GM23338 (cell line): ENCODE measurements around the gene HYAL1. TPM values are rescaled to one million over a fixed set of nuclear protein-coding genes. Genes with fewer than 3 reads are reported as not detected.
A peak's percentile ranks its signal among the peaks of the same experiment; 100 is the strongest.

Source experiments
- ATAC-seq: fragments of 200-7000 bp; cut with Tn5 transposase; 3 replicates; pipeline ENCODE4 v1.9.1; 2020
- DNase-seq: peaks from one replicate; pipeline ENCODE4 v3.0.0-alpha.2; 2015; ENCODE audit warnings: low spot score
- H2AFZ ChIP-seq: fragments of 200-600 bp; sonication (generic); 2 replicates; pipeline ENCODE4 v1.8.0; 2016; ENCODE audit warnings: antibody characterized with exemption, mild to moderate bottlenecking, moderate library complexity
- H3F3A ChIP-seq: fragments of 200-600 bp; sonication (generic); replicated peaks from 2 replicates; pipeline ENCODE4 v1.8.0; 2017; ENCODE audit warnings: antibody characterized with exemption, mixed run types, low read depth
- H3K27ac ChIP-seq: fragments of 200-600 bp; sonication (generic); 2 replicates; pipeline ENCODE4 v1.6.1; 2016; ENCODE audit warnings: low read depth
- H3K27me3 ChIP-seq: fragments of 200-600 bp; sonication (generic); 2 replicates; pipeline ENCODE4 v1.8.0; 2016; ENCODE audit warnings: mild to moderate bottlenecking, mixed run types, moderate library complexity; ENCODE audit not compliant: insufficient read depth
- H3K36me3 ChIP-seq: fragments of 200-600 bp; sonication (generic); 2 replicates; pipeline ENCODE4 v1.8.0; 2016; ENCODE audit warnings: mild to moderate bottlenecking; ENCODE audit not compliant: insufficient read depth
- H3K4me1 ChIP-seq: fragments of 200-600 bp; sonication (generic); 2 replicates; pipeline ENCODE4 v1.8.0; 2016; ENCODE audit warnings: mild to moderate bottlenecking, moderate library complexity; ENCODE audit not compliant: insufficient read depth
- H3K4me2 ChIP-seq: fragments of 200-600 bp; sonication (generic); 2 replicates; pipeline ENCODE4 v1.7.1; 2017; ENCODE audit warnings: mixed run types
- H3K4me3 ChIP-seq: fragments of 200-600 bp; sonication (generic); 2 replicates; pipeline ENCODE4 v1.6.1; 2016; ENCODE audit warnings: mixed run types
- H3K79me2 ChIP-seq: fragments of 200-600 bp; sonication (generic); replicated peaks from 2 replicates; pipeline ENCODE4 v1.8.0; 2017; ENCODE audit warnings: mild to moderate bottlenecking; ENCODE audit not compliant: insufficient read depth
- H3K9me2 ChIP-seq: fragments of 200-600 bp; sonication (generic); 2 replicates; pipeline ENCODE4 v1.8.0; 2017; ENCODE audit not compliant: insufficient read depth
- H4K20me1 ChIP-seq: fragments of 200-600 bp; sonication (generic); replicated peaks from 2 replicates; pipeline ENCODE4 v1.8.0; 2017; ENCODE audit warnings: mild to moderate bottlenecking; ENCODE audit not compliant: insufficient read depth
- H3K27ac Mint-ChIP-seq: 2 replicates; pipeline ENCODE4 v1.8.0; 2020; ENCODE audit warnings: inconsistent platforms, mild to moderate bottlenecking, moderate library complexity, mixed read lengths
- H3K27me3 Mint-ChIP-seq: 3 replicates; pipeline ENCODE4 v1.8.0; 2022; ENCODE audit warnings: low read depth, mild to moderate bottlenecking, moderate library complexity, mixed read lengths, inconsistent platforms; ENCODE audit not compliant: insufficient read depth, poor library complexity
- H3K36me3 Mint-ChIP-seq: 3 replicates; pipeline ENCODE4 v1.8.0; 2021; ENCODE audit warnings: low read depth, mild to moderate bottlenecking, inconsistent platforms, moderate library complexity, mixed read lengths
- H3K4me1 Mint-ChIP-seq: 3 replicates; pipeline ENCODE4 v1.8.0; 2020; ENCODE audit warnings: mild to moderate bottlenecking, inconsistent platforms, mixed read lengths
- H3K4me3 Mint-ChIP-seq: 3 replicates; pipeline ENCODE4 v1.8.0; 2021; ENCODE audit warnings: moderate library complexity, mild to moderate bottlenecking, inconsistent platforms, mixed read lengths
- H3K9me3 Mint-ChIP-seq: 3 replicates; pipeline ENCODE4 v1.8.0; 2020; ENCODE audit warnings: moderate library complexity, mild to moderate bottlenecking, inconsistent platforms, mixed read lengths
- CTCF ChIP-seq, 2 experiments: fragments of 200-600 bp in 1 of 2; sonication (generic) in 1 of 2; conservative IDR thresholded peaks; 2 replicates each; pipeline versions ENCODE4 v1.5.1 to v1.6.1; 2016 to 2017; ENCODE audit warnings: antibody characterized with exemption in 2 of 2, low read depth in 2 of 2, mild to moderate bottlenecking in 2 of 2, moderate library complexity in 1 of 2
- ETS1 ChIP-seq: IDR thresholded peaks from 2 replicates; pipeline ENCODE4 v1.6.1; 2016; ENCODE audit warnings: antibody characterized with exemption
- JUNB ChIP-seq: IDR thresholded peaks from one replicate; pipeline ENCODE4 v1.6.1; 2016; ENCODE audit warnings: antibody characterized with exemption; ENCODE audit not compliant: unreplicated experiment
- POLR2AphosphoS5 ChIP-seq: IDR thresholded peaks from 2 replicates; pipeline ENCODE4 v1.6.1; 2016; ENCODE audit warnings: antibody characterized with exemption, low read depth
- REST ChIP-seq: IDR thresholded peaks from one replicate; pipeline ENCODE4 v1.6.1; 2018; ENCODE audit warnings: antibody characterized with exemption; ENCODE audit not compliant: unreplicated experiment
- ZNF114 ChIP-seq: fragments of 250-450 bp; sonication (Bioruptor Pico); IDR thresholded peaks from 2 replicates; pipeline ENCODE4 v1.5.0; 2020; ENCODE audit warnings: mild to moderate bottlenecking, moderate library complexity
- long read RNA-seq: library from polyadenylated mRNA; unstranded; transcript quantifications from one replicate; pipeline ENCODE4 v2.0.0, GENCODE V29; 2020; ENCODE audit not compliant: unreplicated experiment
- polyA plus RNA-seq: library from polyadenylated mRNA; unstranded; fragments of >200 nt; fragmentation: Nextera tagmentation; extraction: Ambion mirVana; gene quantifications from 2 replicates; pipeline ENCODE4 v1.2.1, GENCODE V29; 2016
- total RNA-seq: library from RNA; depleted of rRNA; stranded (reverse); fragments of >200 nt; shearing (Covaris generic); gene quantifications from 2 replicates; pipeline ENCODE4 v1.2.3, GENCODE V29; 2014; rRNA removed

The HYAL1 gene
- 2.8 and 5.0 TPM in 2 replicates for total RNA-seq
- polyA plus RNA-seq, result 1.7 and 2.1 TPM in 2 replicates
- long read RNA-seq, partial matches to known transcripts, result 0 of 1 reads
- long read RNA-seq, other reads (novel, unspliced or antisense), result 0 of 1 reads

- ATAC-seq, result peak; percentile 64
- Mint-ChIP-seq H3K27me3 (peaks cover 16% of the 10 kb centered on the region), H3K27ac (no peak within 1 kb of the TSS; the same call in 1 of the 2 replicates), H3K36me3 (peaks cover 17% of the 10 kb centered on the region; the same call in 2 of the 3 replicates), H3K4me3 (no peak within 1 kb of the TSS), H3K4me1 (peaks cover 20% of the 10 kb centered on the region), H3K9me3 (peaks cover 31% of the 10 kb centered on the region)
- H3K36me3 ChIP-seq, result no peaks in the 10 kb centered on the region
- peak; percentile 89 for DNase-seq
- TF ChIP-seq JUNB, result no peak
- TF ChIP-seq ZNF114 (CRISPR knock-in tag), result no peak
- no peak for TF ChIP-seq ETS1
- peak; percentile 59 for TF ChIP-seq POLR2AphosphoS5
- TF ChIP-seq CTCF (conservative IDR thresholded peaks at IDR 0.05; ENCODE audit: low read depth in 2 of 2), result peak; percentile 29 to 68
- no peak for TF ChIP-seq REST
- H3K9me2 ChIP-seq, result no peaks in the 10 kb centered on the region
- no peaks in the 10 kb centered on the region for H3K27me3 ChIP-seq
- H4K20me1 ChIP-seq, result no peaks in the 10 kb centered on the region
- peak within 1 kb of the TSS; percentile 88; the same call in 1 of the 2 replicates for H3K27ac ChIP-seq
- peaks cover 16% of the 10 kb centered on the region for H3F3A ChIP-seq
- no peak within 1 kb of the TSS for H2AFZ ChIP-seq
- peak within 1 kb of the TSS; percentile 74 for H3K4me2 ChIP-seq
- no peaks in the 10 kb centered on the region for H3K79me2 ChIP-seq
- H3K4me3 ChIP-seq, result peak within 1 kb of the TSS; percentile 36; the same call in 1 of the 2 replicates
- H3K4me1 ChIP-seq, result peaks cover 23% of the 10 kb centered on the region
Observed at GRCh38 chr3:50303013-50303815, at the start of gene HYAL1. TSS of gene HYAL1 (minus strand) at chr3:50303574. CDS start at chr3:50302956, 618 bp downstream.

GRCh38 chr3:50352781-50353180, 49.4 kb upstream of the HYAL1 start:
- Mint-ChIP-seq H3K27ac (no peak overlapping the region), H3K4me1 (peaks cover 20% of the 10 kb centered on the region), H3K36me3 (peaks cover 13% of the 10 kb centered on the region), H3K4me3 (no peak overlapping the region), H3K9me3 (no peaks in the 10 kb centered on the region), H3K27me3 (peaks cover 5% of the 10 kb centered on the region)
- Histone ChIP-seq H3K27me3 (no peaks in the 10 kb centered on the region), H3K36me3 (no peaks in the 10 kb centered on the region), H3K4me2 (no peak overlapping the region), H3K27ac (no peak overlapping the region), H2AFZ (no peak overlapping the region), H3K4me3 (no peak overlapping the region), H3K4me1 (peaks cover 5% of the 10 kb centered on the region; the same call in 1 of the 2 replicates), H4K20me1 (peaks cover 23% of the 10 kb centered on the region), H3K79me2 (peaks cover 11% of the 10 kb centered on the region), H3K9me2 (no peaks in the 10 kb centered on the region), H3F3A (0 out of 2 replicates have a peak, but pooled peaks cover 2% of the 10 kb centered on the region)
- ATAC-seq (no peak), DNase-seq (no peak)
- peak; percentile 42 to 44 for TF ChIP-seq CTCF (conservative IDR thresholded peaks at IDR 0.05; ENCODE audit: low read depth in 2 of 2)
- TF ChIP-seq ETS1, result no peak
